Karpas-422 (cell line): Measurements from ENCODE around the gene CCDC102B. TPM values are rescaled to one million over a fixed set of nuclear protein-coding genes. Genes with fewer than 3 reads are reported as not detected.

Experiments
- DNase-seq: peaks from one replicate; pipeline ENCODE4 v3.0.0-alpha.2; 2015
- H2AFZ ChIP-seq: fragments of 200-600 bp; sonication (generic); 2 replicates; pipeline ENCODE4 v1.6.1; 2014; ENCODE audit warnings: antibody characterized with exemption, low read length, mixed read lengths
- H3K27ac ChIP-seq: fragments of 200-600 bp; sonication (generic); 2 replicates; pipeline ENCODE4 v1.5.1; 2014; ENCODE audit warnings: mild to moderate bottlenecking, low read length, moderate library complexity
- H3K27me3 ChIP-seq: fragments of 200-600 bp; sonication (generic); 2 replicates; pipeline ENCODE4 v1.6.1; 2014; ENCODE audit warnings: low read length, mixed read lengths
- H3K36me3 ChIP-seq: fragments of 200-600 bp; sonication (generic); 2 replicates; pipeline ENCODE4 v1.6.1; 2014; ENCODE audit warnings: low read length, mixed read lengths; ENCODE audit not compliant: insufficient read depth
- H3K4me1 ChIP-seq: fragments of 200-600 bp; sonication (generic); 2 replicates; pipeline ENCODE4 v1.6.1; 2014; ENCODE audit warnings: mild to moderate bottlenecking, low read length, mixed read lengths
- H3K4me2 ChIP-seq: fragments of 200-600 bp; sonication (generic); 2 replicates; pipeline ENCODE4 v1.6.1; 2014; ENCODE audit warnings: low read length, low read depth, mild to moderate bottlenecking; ENCODE audit not compliant: poor library complexity, severe bottlenecking
- H3K4me3 ChIP-seq: fragments of 200-600 bp; sonication (generic); 2 replicates; pipeline ENCODE4 v1.5.1; 2014; ENCODE audit warnings: mild to moderate bottlenecking, antibody characterized with exemption, low read length, mixed read lengths
- H3K79me2 ChIP-seq: fragments of 200-600 bp; sonication (generic); 2 replicates; pipeline ENCODE4 v1.6.1; 2014; ENCODE audit warnings: mild to moderate bottlenecking, low read length, mixed read lengths
- H3K9ac ChIP-seq: fragments of 200-600 bp; sonication (generic); 2 replicates; pipeline ENCODE4 v1.6.0; 2014; ENCODE audit warnings: low read length
- H3K9me2 ChIP-seq: fragments of 200-600 bp; sonication (generic), shearing (Covaris generic); replicated peaks from 2 replicates; pipeline ENCODE4 v1.6.0; 2014; ENCODE audit warnings: mild to moderate bottlenecking, low read length, moderate library complexity; ENCODE audit not compliant: insufficient read depth
- H3K9me3 ChIP-seq: fragments of 300-700, 200-600 bp; sonication (generic); 2 replicates; pipeline ENCODE4 v1.6.1; 2014; ENCODE audit warnings: low read length, mixed read lengths
- H4K20me1 ChIP-seq: fragments of 200-600 bp; sonication (generic); 2 replicates; pipeline ENCODE4 v1.6.1; 2014; ENCODE audit warnings: mild to moderate bottlenecking, antibody characterized with exemption, low read length, low read depth; ENCODE audit not compliant: insufficient read depth
- total RNA-seq: library from RNA; depleted of rRNA; stranded (reverse); fragments of >200 nt; shearing (Covaris generic); gene quantifications from 2 replicates; pipeline ENCODE4 v1.2.3, GENCODE V29; 2014; ENCODE audit warnings: low replicate concordance

The CCDC102B gene
- total RNA-seq, 1 experiment from 2014 or later = 10.0 TPM

- no peak for DNase-seq
- no peaks in the 10 kb centered on the region for H3K36me3 ChIP-seq
- no peaks in the 10 kb centered on the region for H3K4me1 ChIP-seq
- no peak overlapping the region for H3K27ac ChIP-seq
- H3K9ac ChIP-seq = no peak overlapping the region
- no peaks in the 10 kb centered on the region for H3K9me2 ChIP-seq
- H3K79me2 ChIP-seq = no peaks in the 10 kb centered on the region
- no peaks in the 10 kb centered on the region for H3K27me3 ChIP-seq
- H3K4me2 ChIP-seq = no peak overlapping the region
- no peaks in the 10 kb centered on the region for H3K9me3 ChIP-seq
- H4K20me1 ChIP-seq = no peaks in the 10 kb centered on the region
- no peak overlapping the region for H3K4me3 ChIP-seq
- H2AFZ ChIP-seq = no peak overlapping the region
Observed at GRCh38 chr18:68944330-68944729, 146.4 kb downstream of the CCDC102B start.

DNA sequence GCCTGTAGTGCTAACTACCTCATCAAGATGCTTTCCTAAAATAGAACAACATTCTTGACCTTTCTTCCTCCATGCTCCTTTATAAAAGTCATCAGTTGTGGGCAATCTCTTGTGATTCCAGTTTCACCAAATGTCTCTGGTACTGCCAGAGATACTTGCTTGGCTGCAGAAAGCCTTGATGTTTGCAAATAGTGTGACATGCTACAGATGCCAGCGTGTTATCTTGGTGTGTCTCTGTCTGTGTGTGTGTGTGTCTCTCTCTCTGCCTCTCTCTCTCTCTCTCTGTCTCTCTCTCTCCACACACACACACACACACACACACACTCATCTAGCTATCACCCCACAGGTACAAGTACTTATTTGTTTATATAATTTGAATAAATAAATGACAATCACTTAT lies 146.9 kb downstream of the CCDC102B start:
- Histone ChIP-seq H3K27ac (no peak overlapping the region), H2AFZ (no peak overlapping the region), H3K36me3 (no peaks in the 10 kb centered on the region), H3K9me3 (no peaks in the 10 kb centered on the region), H3K9ac (no peak overlapping the region), H3K27me3 (no peaks in the 10 kb centered on the region), H3K4me2 (no peak overlapping the region), H3K4me3 (no peak overlapping the region), H4K20me1 (no peaks in the 10 kb centered on the region), H3K79me2 (no peaks in the 10 kb centered on the region), H3K4me1 (no peaks in the 10 kb centered on the region), H3K9me2 (no peaks in the 10 kb centered on the region)
- no peak for DNase-seq

DNA sequence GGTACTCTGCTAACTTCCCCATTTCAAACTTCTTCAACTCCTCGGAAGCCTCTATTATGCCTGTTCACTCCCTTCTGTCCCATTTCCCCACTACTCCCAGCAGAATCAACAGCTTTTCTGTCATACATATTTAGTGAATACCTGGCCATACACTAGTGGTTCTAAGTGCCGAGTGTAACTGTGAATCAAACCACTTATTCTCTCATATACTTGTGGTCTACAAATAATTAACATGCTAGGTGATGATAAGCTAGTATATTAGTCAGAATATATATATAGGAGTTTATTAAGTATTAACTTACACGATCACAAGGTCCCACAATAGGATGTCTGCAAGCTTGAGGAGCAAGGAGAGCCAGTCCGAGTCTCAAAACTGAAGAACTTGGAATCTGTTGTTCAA lies 150.7 kb downstream of the CCDC102B start:
- Histone ChIP-seq H2AFZ (no peak overlapping the region), H3K4me2 (no peak overlapping the region), H3K4me3 (no peak overlapping the region), H3K9me2 (no peaks in the 10 kb centered on the region; the same call in 1 of the 2 replicates), H3K27me3 (no peaks in the 10 kb centered on the region), H4K20me1 (no peaks in the 10 kb centered on the region), H3K27ac (no peak overlapping the region), H3K79me2 (no peaks in the 10 kb centered on the region), H3K36me3 (no peaks in the 10 kb centered on the region), H3K9me3 (no peaks in the 10 kb centered on the region), H3K4me1 (no peaks in the 10 kb centered on the region), H3K9ac (no peak overlapping the region)
- no peak for DNase-seq

DNA sequence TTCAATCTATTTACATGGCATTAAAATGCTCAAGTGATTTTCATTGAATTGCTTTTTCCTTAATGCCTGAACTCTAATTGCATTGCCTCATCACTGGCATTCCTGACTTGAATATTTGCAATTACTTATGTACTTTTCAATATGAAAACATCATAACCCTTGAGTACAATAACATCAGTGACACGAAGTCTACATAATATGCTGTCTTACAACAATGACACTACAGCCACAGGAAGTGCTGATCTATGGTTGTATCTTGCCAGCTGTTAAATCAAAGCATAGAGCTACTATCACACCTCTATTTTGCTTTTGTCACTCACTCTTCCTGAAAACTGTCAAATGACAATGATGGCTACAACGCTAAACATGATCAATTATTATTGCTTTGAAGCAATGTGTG lies 156.9 kb downstream of the CCDC102B start:
- Histone ChIP-seq H3K27me3 (no peaks in the 10 kb centered on the region), H3K9me2 (no peaks in the 10 kb centered on the region; the same call in 1 of the 2 replicates), H2AFZ (no peak overlapping the region), H3K9ac (no peak overlapping the region), H4K20me1 (no peaks in the 10 kb centered on the region), H3K36me3 (no peaks in the 10 kb centered on the region), H3K4me3 (no peak overlapping the region), H3K79me2 (no peaks in the 10 kb centered on the region), H3K9me3 (no peaks in the 10 kb centered on the region), H3K4me1 (no peaks in the 10 kb centered on the region), H3K27ac (no peak overlapping the region), H3K4me2 (no peak overlapping the region)
- DNase-seq = no peak

- H3K4me2 ChIP-seq = no peak overlapping the region
- no peak overlapping the region for H2AFZ ChIP-seq
- H3K9ac ChIP-seq = no peak overlapping the region
- DNase-seq = no peak
- H3K79me2 ChIP-seq = no peaks in the 10 kb centered on the region
- H3K4me1 ChIP-seq = no peaks in the 10 kb centered on the region
- no peaks in the 10 kb centered on the region for H4K20me1 ChIP-seq
- H3K9me3 ChIP-seq = no peaks in the 10 kb centered on the region
- H3K4me3 ChIP-seq = no peak overlapping the region
- no peaks in the 10 kb centered on the region for H3K27me3 ChIP-seq
- no peaks in the 10 kb centered on the region for H3K36me3 ChIP-seq
- no peak overlapping the region for H3K27ac ChIP-seq
- no peaks in the 10 kb centered on the region for H3K9me2 ChIP-seq
Observed at GRCh38 chr18:68956650-68957049, 158.8 kb downstream of the CCDC102B start.

GRCh38 chr18:68960355-68960754 lies 162.5 kb downstream of the CCDC102B start:
- H3K27ac ChIP-seq = no peak overlapping the region
- no peak overlapping the region for H3K9ac ChIP-seq
- DNase-seq = no peak
- H3K79me2 ChIP-seq = no peaks in the 10 kb centered on the region
- H2AFZ ChIP-seq = no peak overlapping the region
- H3K4me3 ChIP-seq = no peak overlapping the region
- H3K4me2 ChIP-seq = no peak overlapping the region
- no peaks in the 10 kb centered on the region for H3K9me3 ChIP-seq
- no peaks in the 10 kb centered on the region for H3K9me2 ChIP-seq
- no peaks in the 10 kb centered on the region for H4K20me1 ChIP-seq
- no peaks in the 10 kb centered on the region for H3K4me1 ChIP-seq
- H3K36me3 ChIP-seq = no peaks in the 10 kb centered on the region
- H3K27me3 ChIP-seq = no peaks in the 10 kb centered on the region

GRCh38 chr18:68962623-68963022 lies 164.7 kb downstream of the CCDC102B start:
- no peaks in the 10 kb centered on the region for H4K20me1 ChIP-seq
- no peaks in the 10 kb centered on the region for H3K9me2 ChIP-seq
- H3K9me3 ChIP-seq = no peaks in the 10 kb centered on the region
- H2AFZ ChIP-seq = no peak overlapping the region
- no peak overlapping the region for H3K4me2 ChIP-seq
- no peak for DNase-seq
- H3K79me2 ChIP-seq = no peaks in the 10 kb centered on the region
- no peak overlapping the region for H3K4me3 ChIP-seq
- no peak overlapping the region for H3K9ac ChIP-seq
- H3K27me3 ChIP-seq = no peaks in the 10 kb centered on the region
- H3K27ac ChIP-seq = no peak overlapping the region
- no peaks in the 10 kb centered on the region for H3K36me3 ChIP-seq
- H3K4me1 ChIP-seq = no peaks in the 10 kb centered on the region

DNA sequence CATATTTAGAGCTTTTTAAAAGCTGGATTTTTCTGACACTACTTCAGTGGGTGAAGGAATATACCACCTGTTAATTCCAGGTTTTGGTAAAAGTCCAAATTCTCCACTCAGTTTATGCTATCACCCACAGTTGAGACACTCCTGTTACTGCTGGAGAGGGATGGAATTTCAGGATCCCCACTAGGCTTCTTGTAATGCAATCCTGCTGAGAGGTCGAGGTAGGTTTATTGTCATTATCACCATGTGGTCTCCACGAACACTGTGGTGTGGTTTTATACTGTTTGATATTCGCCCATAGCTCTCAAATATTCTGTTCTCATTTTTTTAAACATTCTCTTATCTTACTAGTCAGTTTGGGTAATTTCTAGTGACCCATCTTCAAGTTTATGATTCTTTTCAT lies 167.9 kb downstream of the CCDC102B start:
- Histone ChIP-seq H3K9me2 (no peaks in the 10 kb centered on the region; the same call in 1 of the 2 replicates), H3K79me2 (no peaks in the 10 kb centered on the region), H3K4me2 (no peak overlapping the region), H3K36me3 (no peaks in the 10 kb centered on the region), H2AFZ (no peak overlapping the region), H3K27me3 (no peaks in the 10 kb centered on the region), H3K9me3 (no peaks in the 10 kb centered on the region), H3K4me1 (no peaks in the 10 kb centered on the region), H3K27ac (no peak overlapping the region), H3K4me3 (no peak overlapping the region), H3K9ac (no peak overlapping the region), H4K20me1 (no peaks in the 10 kb centered on the region)
- DNase-seq = no peak

- Histone ChIP-seq H3K9ac (no peak overlapping the region), H3K9me2 (no peaks in the 10 kb centered on the region; the same call in 1 of the 2 replicates), H2AFZ (no peak overlapping the region)
Observed at GRCh38 chr18:68969027-68969426, 171.1 kb downstream of the CCDC102B start.

More at GRCh38 chr18:68969027-68969426, 171.1 kb downstream of the CCDC102B start:
- Histone ChIP-seq H3K4me3 (no peak overlapping the region), H4K20me1 (no peaks in the 10 kb centered on the region), H3K27ac (no peak overlapping the region), H3K4me1 (no peaks in the 10 kb centered on the region), H3K36me3 (no peaks in the 10 kb centered on the region), H3K9me3 (no peaks in the 10 kb centered on the region), H3K4me2 (no peak overlapping the region), H3K79me2 (no peaks in the 10 kb centered on the region), H3K27me3 (no peaks in the 10 kb centered on the region)
- no peak for DNase-seq
